Activated T-cell treated with anti-CD3 and anti-CD28 coated beads, Interleukin-2, amount 50 U/mL, for 24 hours (primary cell): ENCODE results near the gene SLC35G6.
A peak's percentile ranks its signal among the peaks of the same experiment; 100 is the strongest.
"Not testable (repeated sequence)": the region's sequence is repeated elsewhere in the genome, so short reads cannot be mapped to it uniquely, and the experiment has no call there.

Experiments used
- DNase-seq: peaks from one replicate; pipeline ENCODE4 v3.0.0-alpha.2; 2020
- H3K27ac Mint-ChIP-seq: 2 replicates; pipeline ENCODE4 v1.8.0; 2020; ENCODE audit warnings: mild to moderate bottlenecking, mixed read lengths
- H3K27me3 Mint-ChIP-seq: 2 replicates; pipeline ENCODE4 v1.8.0; 2020; ENCODE audit warnings: mixed read lengths
- H3K36me3 Mint-ChIP-seq: 2 replicates; pipeline ENCODE4 v1.8.0; 2020; ENCODE audit warnings: low read depth, mixed read lengths
- H3K4me1 Mint-ChIP-seq: 2 replicates; pipeline ENCODE4 v1.8.0; 2020; ENCODE audit warnings: low read depth, mixed read lengths
- H3K4me3 Mint-ChIP-seq: 2 replicates; pipeline ENCODE4 v1.8.0; 2020; ENCODE audit warnings: mild to moderate bottlenecking, moderate library complexity, mixed read lengths
- H3K9me3 Mint-ChIP-seq: 2 replicates; pipeline ENCODE4 v1.8.0; 2020; ENCODE audit warnings: mixed read lengths

The SLC35G6 gene

DNA sequence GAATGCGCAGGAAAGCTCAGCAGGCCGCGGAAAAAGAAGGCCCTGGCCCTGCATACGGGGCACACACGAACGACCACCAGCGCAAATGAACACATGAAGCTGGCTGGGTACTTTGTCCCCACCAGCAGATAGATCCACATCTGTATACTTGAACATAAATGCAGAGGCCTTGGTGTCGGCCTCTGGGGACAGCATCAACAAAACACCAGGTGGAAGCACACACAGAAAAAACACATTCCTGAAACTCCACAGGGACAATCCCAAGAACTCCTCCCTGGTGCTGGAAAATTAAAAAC, 1.2 kb upstream of the SLC35G6 start:
- Mint-ChIP-seq H3K4me1 (peaks cover 72% of the 10 kb centered on the region), H3K27ac (peak overlapping the region; percentile 96), H3K9me3 (no peaks in the 10 kb centered on the region), H3K4me3 (peak overlapping the region; percentile 86), H3K36me3 (peaks cover 30% of the 10 kb centered on the region), H3K27me3 (no peaks in the 10 kb centered on the region)
- no peak for DNase-seq

DNA sequence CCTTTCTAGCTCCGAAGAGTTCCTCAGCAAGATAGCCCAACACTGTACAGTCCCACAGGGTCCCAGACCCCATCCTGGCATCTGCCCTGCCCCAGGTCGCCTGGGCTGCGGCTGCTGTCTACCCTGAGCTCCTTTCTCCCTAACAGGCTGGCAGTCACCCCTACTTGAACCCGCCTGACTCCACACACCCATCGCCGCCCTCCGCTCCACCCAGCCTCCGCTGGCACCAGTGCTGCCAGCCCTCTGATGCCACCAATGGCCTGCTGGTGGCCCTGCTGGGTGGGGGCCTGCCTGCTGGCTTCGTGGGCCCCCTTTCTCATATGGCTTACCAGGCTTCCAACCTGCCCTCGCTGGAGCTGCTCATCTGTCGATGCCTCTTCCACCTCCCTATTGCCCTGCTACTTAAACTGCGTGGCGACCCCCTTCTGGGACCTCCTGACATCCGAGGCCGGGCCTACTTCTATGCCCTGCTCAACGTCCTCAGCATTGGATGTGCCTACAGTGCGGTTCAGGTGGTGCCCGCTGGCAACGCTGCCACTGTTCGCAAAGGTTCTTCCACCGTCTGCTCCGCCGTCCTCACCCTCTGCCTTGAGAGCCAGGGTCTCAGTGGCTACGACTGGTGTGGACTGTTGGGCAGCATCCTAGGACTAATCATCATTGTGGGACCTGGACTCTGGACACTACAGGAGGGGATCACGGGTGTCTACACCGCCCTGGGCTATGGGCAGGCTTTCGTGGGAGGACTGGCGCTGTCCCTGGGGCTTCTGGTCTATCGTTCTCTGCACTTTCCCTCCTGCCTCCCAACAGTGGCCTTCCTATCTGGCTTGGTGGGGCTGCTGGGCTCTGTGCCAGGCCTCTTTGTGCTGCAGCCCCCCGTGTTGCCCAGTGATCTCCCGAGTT, 846 bp downstream of the SLC35G6 start:
- DNase-seq, H3K27me3 Mint-ChIP-seq, H3K9me3 Mint-ChIP-seq: not testable (repeated sequence)
- peak overlapping the region; percentile 99 for H3K4me3 Mint-ChIP-seq
- peak overlapping the region; percentile 100 for H3K27ac Mint-ChIP-seq
- H3K4me1 Mint-ChIP-seq, result peaks cover 68% of the 10 kb centered on the region
- H3K36me3 Mint-ChIP-seq, result peaks cover 42% of the 10 kb centered on the region

DNA sequence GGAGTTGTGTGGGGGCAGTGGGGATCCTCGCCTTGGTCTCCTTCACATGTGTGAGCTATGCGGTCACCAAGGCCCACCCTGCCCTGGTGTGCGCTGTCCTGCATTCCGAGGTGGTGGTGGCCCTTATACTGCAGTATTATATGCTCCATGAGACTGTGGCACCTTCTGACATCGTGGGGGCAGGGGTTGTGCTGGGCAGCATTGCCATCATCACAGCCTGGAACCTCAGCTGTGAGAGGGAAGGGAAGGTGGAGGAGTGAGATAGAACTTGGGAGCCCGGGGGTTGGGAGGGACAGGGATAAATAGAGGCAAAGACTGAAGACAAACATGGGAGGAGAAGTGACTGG, 1.5 kb downstream of the SLC35G6 start:
- H3K36me3 Mint-ChIP-seq, result peaks cover 48% of the 10 kb centered on the region
- DNase-seq, H3K27me3 Mint-ChIP-seq, H3K9me3 Mint-ChIP-seq: not testable (repeated sequence)
- peak overlapping the region; percentile 100 for H3K27ac Mint-ChIP-seq
- H3K4me3 Mint-ChIP-seq, result peak overlapping the region; percentile 99
- H3K4me1 Mint-ChIP-seq, result peaks cover 68% of the 10 kb centered on the region

- Mint-ChIP-seq H3K4me3 (peak overlapping the region; percentile 99), H3K9me3 (no peaks in the 10 kb centered on the region), H3K4me1 (peaks cover 65% of the 10 kb centered on the region), H3K27ac (peak overlapping the region; percentile 100), H3K36me3 (peaks cover 45% of the 10 kb centered on the region), H3K27me3 (no peaks in the 10 kb centered on the region)
- DNase-seq, result peak; percentile 95
Observed at GRCh38 chr17:7483255-7484066, 2.2 kb downstream of the SLC35G6 start.

- no peaks in the 10 kb centered on the region for H3K9me3 Mint-ChIP-seq
- no peaks in the 10 kb centered on the region for H3K27me3 Mint-ChIP-seq
- peaks cover 70% of the 10 kb centered on the region for H3K4me1 Mint-ChIP-seq
- DNase-seq, result peak; percentile 100
- H3K36me3 Mint-ChIP-seq, result peaks cover 50% of the 10 kb centered on the region
- H3K4me3 Mint-ChIP-seq, result peak within 1 kb of the TSS; percentile 99
- peak within 1 kb of the TSS; percentile 100 for H3K27ac Mint-ChIP-seq
Observed at GRCh38 chr17:7484067-7484918, 3.0 kb downstream of the SLC35G6 start, which contains the start of gene POLR2A. Gene POLR2A (plus strand): TSS chr17:7484366.

GRCh38 chr17:7484919-7485377, 3.7 kb downstream of the SLC35G6 start:
- Mint-ChIP-seq H3K27ac (peak overlapping the region; percentile 100), H3K36me3 (peaks cover 53% of the 10 kb centered on the region), H3K9me3 (no peaks in the 10 kb centered on the region), H3K27me3 (no peaks in the 10 kb centered on the region), H3K4me1 (peaks cover 73% of the 10 kb centered on the region), H3K4me3 (peak overlapping the region; percentile 99)
- DNase-seq, result no peak

DNA sequence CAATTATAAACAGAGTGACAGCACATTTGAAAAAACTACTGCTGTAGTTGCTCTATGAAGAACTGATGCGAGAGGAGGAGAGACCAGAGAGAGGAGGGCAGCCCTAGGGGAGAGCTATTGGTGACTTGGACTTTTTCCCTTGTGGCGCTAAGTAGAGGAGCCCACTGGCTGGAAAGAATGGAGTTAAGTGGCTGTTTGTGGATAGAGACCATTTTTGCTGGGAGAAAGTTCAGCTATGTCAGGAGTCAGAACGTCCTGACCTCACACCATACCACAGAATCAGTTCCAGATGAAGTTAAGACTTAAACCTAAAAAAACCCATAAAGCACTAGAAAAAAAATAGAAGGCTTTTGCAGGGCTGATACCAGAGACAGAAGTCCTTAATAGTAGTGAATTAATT, 4.9 kb downstream of the SLC35G6 start:
- Mint-ChIP-seq H3K27me3 (no peaks in the 10 kb centered on the region), H3K36me3 (peaks cover 61% of the 10 kb centered on the region), H3K9me3 (no peaks in the 10 kb centered on the region), H3K4me1 (peaks cover 72% of the 10 kb centered on the region), H3K4me3 (peak overlapping the region; percentile 99), H3K27ac (peak overlapping the region; percentile 77)
- no peak for DNase-seq

DNA sequence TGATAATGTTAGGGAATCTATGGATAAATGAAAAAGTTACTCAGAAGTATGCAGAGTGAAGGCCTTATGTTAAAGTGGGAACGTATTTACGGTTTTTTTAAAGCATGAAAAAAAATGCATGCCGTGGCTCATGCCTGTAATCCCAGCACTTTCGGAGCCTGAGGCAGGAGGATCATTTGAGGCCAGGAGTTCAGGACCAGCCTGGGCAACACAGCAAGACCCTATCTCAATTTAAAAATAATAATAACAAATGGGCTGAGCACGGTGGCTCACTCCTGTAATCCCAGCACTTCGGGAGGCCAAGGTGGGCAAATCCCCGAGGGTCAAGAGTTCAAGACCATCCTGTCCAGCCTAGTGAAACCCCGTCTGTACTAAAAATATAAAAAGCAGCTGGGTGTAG, 8.9 kb downstream of the SLC35G6 start:
- peaks cover 72% of the 10 kb centered on the region for H3K4me1 Mint-ChIP-seq
- H3K4me3 Mint-ChIP-seq, result peak overlapping the region; percentile 16
- H3K9me3 Mint-ChIP-seq, result no peaks in the 10 kb centered on the region
- H3K36me3 Mint-ChIP-seq, result peaks cover 82% of the 10 kb centered on the region
- H3K27ac Mint-ChIP-seq, result peak overlapping the region; percentile 57
- H3K27me3 Mint-ChIP-seq, result no peaks in the 10 kb centered on the region
- no peak for DNase-seq

DNA sequence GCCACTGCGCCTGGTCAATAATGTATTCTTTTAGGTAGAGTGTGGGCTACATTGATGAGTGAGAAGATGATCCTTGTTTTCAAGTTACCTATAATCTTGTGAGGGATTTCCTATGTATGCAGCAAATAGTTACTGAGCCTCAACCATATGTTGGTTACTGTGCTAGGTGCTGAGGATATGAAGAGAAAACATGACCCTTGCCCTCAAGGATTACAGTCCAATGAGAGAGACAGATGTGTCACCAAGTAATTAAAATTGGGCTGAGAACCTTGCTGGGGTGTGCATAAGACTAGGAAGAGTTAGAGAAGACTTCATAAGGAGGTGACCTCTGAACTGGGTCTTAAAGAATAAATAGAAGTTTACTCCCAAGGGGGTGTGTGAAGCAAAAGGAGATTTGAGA, 10.3 kb downstream of the SLC35G6 start:
- H3K4me3 Mint-ChIP-seq, result no peak overlapping the region
- no peaks in the 10 kb centered on the region for H3K9me3 Mint-ChIP-seq
- peak overlapping the region; percentile 55 for H3K27ac Mint-ChIP-seq
- H3K4me1 Mint-ChIP-seq, result peaks cover 61% of the 10 kb centered on the region
- H3K36me3 Mint-ChIP-seq, result peaks cover 86% of the 10 kb centered on the region
- no peak for DNase-seq
- no peaks in the 10 kb centered on the region for H3K27me3 Mint-ChIP-seq

GRCh38 chr17:7493941-7494340, 12.7 kb downstream of the SLC35G6 start:
- peaks cover 44% of the 10 kb centered on the region for H3K4me1 Mint-ChIP-seq
- H3K9me3 Mint-ChIP-seq, result no peaks in the 10 kb centered on the region
- no peak for DNase-seq
- no peaks in the 10 kb centered on the region for H3K27me3 Mint-ChIP-seq
- no peak overlapping the region for H3K4me3 Mint-ChIP-seq
- peak overlapping the region; percentile 66 for H3K27ac Mint-ChIP-seq
- peaks cover 88% of the 10 kb centered on the region for H3K36me3 Mint-ChIP-seq

GRCh38 chr17:7495906-7496434, 14.7 kb downstream of the SLC35G6 start:
- H3K27ac Mint-ChIP-seq, result peak overlapping the region; percentile 62
- H3K9me3 Mint-ChIP-seq, result no peaks in the 10 kb centered on the region
- H3K36me3 Mint-ChIP-seq, result peaks cover 88% of the 10 kb centered on the region
- DNase-seq, result no peak
- H3K4me3 Mint-ChIP-seq, result no peak overlapping the region
- no peaks in the 10 kb centered on the region for H3K27me3 Mint-ChIP-seq
- H3K4me1 Mint-ChIP-seq, result peaks cover 27% of the 10 kb centered on the region

- H3K4me1 Mint-ChIP-seq, result peaks cover 24% of the 10 kb centered on the region
- no peak for DNase-seq
- no peaks in the 10 kb centered on the region for H3K9me3 Mint-ChIP-seq
- H3K27ac Mint-ChIP-seq, result peak overlapping the region; percentile 6
- H3K27me3 Mint-ChIP-seq, result no peaks in the 10 kb centered on the region
- H3K36me3 Mint-ChIP-seq, result peaks cover 88% of the 10 kb centered on the region
- no peak overlapping the region for H3K4me3 Mint-ChIP-seq
Observed at GRCh38 chr17:7496470-7497183, 15.4 kb downstream of the SLC35G6 start.

- H3K4me1 Mint-ChIP-seq, result peaks cover 18% of the 10 kb centered on the region
- no peak for DNase-seq
- no peak overlapping the region for H3K27ac Mint-ChIP-seq
- no peak overlapping the region for H3K4me3 Mint-ChIP-seq
- no peaks in the 10 kb centered on the region for H3K9me3 Mint-ChIP-seq
- H3K36me3 Mint-ChIP-seq, result peaks cover 89% of the 10 kb centered on the region
- H3K27me3 Mint-ChIP-seq, result no peaks in the 10 kb centered on the region
Observed at GRCh38 chr17:7497228-7497627, 16.0 kb downstream of the SLC35G6 start.
